ENCODE data around the gene IRF4.

GRCh38 chr6:402901-403658 is 11.5 kb downstream of the IRF4 start:
- TF ChIP-seq YY1 (IDR thresholded peaks at IDR 0.05; ENCODE audit: insufficient read depth, insufficient read length) (no peak), ZNF274 (IDR thresholded peaks at IDR 0.05; ENCODE audit: low read depth, low read length) (no peak)
